B cell (primary cell): ENCODE measurements around the gene ICAM1. TPM values are rescaled to one million over a fixed set of nuclear protein-coding genes. Genes with fewer than 3 reads are reported as not detected.
A peak's percentile ranks its signal among the peaks of the same experiment; 100 is the strongest.

ENCODE experiments used
- ATAC-seq: fragments of 200-7000 bp; cut with Tn5 transposase; one replicate; pipeline ENCODE4 v1.10.0; 2021; ENCODE audit warnings: low read depth, mild to moderate bottlenecking, moderate number of reproducible peaks, moderate library complexity
- CTCF ChIA-PET: fragments of 350-600 bp; sonication (Branson Sonifier 250); formaldehyde crosslinking; loops from one replicate; lab custom pipeline; 2021; ENCODE audit warnings: antibody characterized with exemption, inconsistent platforms; lab: Charles Lee
- POLR2A ChIA-PET: fragments of 350-600 bp; sonication (Branson Sonifier 250); formaldehyde crosslinking; loops from one replicate; lab custom pipeline; 2021; ENCODE audit warnings: antibody characterized with exemption; lab: Charles Lee
- DNase-seq: peaks from one replicate; pipeline ENCODE4 v3.0.0; 2013
- H2AFZ ChIP-seq: 2 replicates; pipeline ENCODE4 v1.6.1; 2012; ENCODE audit warnings: mild to moderate bottlenecking, low read depth, low read length; ENCODE audit not compliant: insufficient read depth, poor library complexity, severe bottlenecking
- H3K27ac ChIP-seq, 2 donors: 1 replicate in 1 of 2; 2 replicates in 1 of 2; pipeline ENCODE4 v1.5.1; 2012 to 2013; ENCODE audit warnings: low read length in 2 of 2, mild to moderate bottlenecking in 2 of 2, moderate library complexity in 1 of 2
- H3K27me3 ChIP-seq, 4 experiments: fragments of 200-600 bp in 1 of 4; sonication (generic) in 1 of 4; replicated peaks in 1 of 4; 1 replicate in 2 of 4; 2 replicates in 2 of 4; pipeline versions ENCODE4 v1.6.1 to v1.7.0; 2013 to 2016; ENCODE audit warnings: low read length in 3 of 4, mild to moderate bottlenecking in 2 of 4, mixed read lengths in 1 of 4, moderate library complexity in 1 of 4; ENCODE audit not compliant: insufficient read depth in 4 of 4, control insufficient read depth in 3 of 4; ENCODE audit errors: control extremely low read depth in 1 of 4
- H3K36me3 ChIP-seq, 2 experiments: replicated peaks in 1 of 2; 1 replicate in 1 of 2; 2 replicates in 1 of 2; pipeline versions ENCODE4 v1.6.1 to v1.7.1; 2013; ENCODE audit warnings: low read length in 1 of 2; ENCODE audit not compliant: insufficient read depth in 2 of 2, control insufficient read depth in 1 of 2; ENCODE audit errors: control extremely low read depth in 1 of 2, extremely low read depth in 1 of 2
- H3K4me1 ChIP-seq, 2 donors: fragments of 200-600 bp in 1 of 2; sonication (generic) in 1 of 2; 1 replicate in 1 of 2; 2 replicates in 1 of 2; pipeline versions ENCODE4 v1.5.1 to v1.6.1; 2013 to 2017; ENCODE audit warnings: low read length in 2 of 2; ENCODE audit not compliant: control insufficient read depth in 2 of 2, insufficient read depth in 2 of 2
- H3K4me2 ChIP-seq: replicated peaks from 2 replicates; pipeline ENCODE3; 2012; ENCODE audit warnings: mild to moderate bottlenecking, low read depth, low read length; ENCODE audit not compliant: poor library complexity, severe bottlenecking
- H3K4me3 ChIP-seq, 5 experiments: fragments of 200-600 bp in 1 of 5; sonication (generic) in 1 of 5; 1 replicate in 3 of 5; 2 replicates in 2 of 5; pipeline versions ENCODE4 v1.5.1 to v1.7.0; 2011 to 2016; ENCODE audit warnings: low read length in 4 of 5, mild to moderate bottlenecking in 4 of 5, low read depth in 2 of 5, control low read depth in 1 of 5, moderate library complexity in 1 of 5; ENCODE audit not compliant: insufficient read depth in 1 of 5; ENCODE audit errors: control extremely low read depth in 1 of 5, extremely low read depth in 1 of 5
- H3K79me2 ChIP-seq: fragments of 200-600 bp; sonication (generic); one replicate; pipeline ENCODE4 v1.6.0; 2016; ENCODE audit warnings: low read length; ENCODE audit not compliant: control insufficient read depth, insufficient read depth
- H3K9ac ChIP-seq: fragments of 200-600 bp; sonication (generic); 2 replicates; pipeline ENCODE4 v1.6.1; 2017; ENCODE audit warnings: mild to moderate bottlenecking, low read length, moderate library complexity
- H3K9me3 ChIP-seq, 3 donors: one replicate each; pipeline versions ENCODE4 v1.6.1 to v1.7.1; 2013; ENCODE audit warnings: low read length in 2 of 3; ENCODE audit not compliant: control insufficient read depth in 2 of 3, insufficient read depth in 1 of 3; ENCODE audit errors: control extremely low read depth in 1 of 3
- H4K20me1 ChIP-seq: 2 replicates; pipeline ENCODE4 v1.6.0; 2012; ENCODE audit warnings: mild to moderate bottlenecking, low read length; ENCODE audit not compliant: insufficient read depth, control insufficient read depth, poor library complexity, severe bottlenecking
- H3K27ac Mint-ChIP-seq: one replicate; pipeline ENCODE4 v1.8.0; 2021; ENCODE audit warnings: mixed read lengths
- H3K27me3 Mint-ChIP-seq: one replicate; pipeline ENCODE4 v1.8.0; 2021; ENCODE audit warnings: mixed read lengths
- H3K4me1 Mint-ChIP-seq: one replicate; pipeline ENCODE4 v1.8.0; 2021; ENCODE audit warnings: mixed read lengths
- H3K4me3 Mint-ChIP-seq: one replicate; pipeline ENCODE4 v1.8.0; 2021; ENCODE audit warnings: mixed read lengths
- H3K9me3 Mint-ChIP-seq: one replicate; pipeline ENCODE4 v1.8.0; 2022; ENCODE audit warnings: mixed read lengths; ENCODE audit not compliant: insufficient read depth
- EZH2 ChIP-seq: IDR thresholded peaks from 2 replicates; pipeline ENCODE4 v1.6.1; 2012; ENCODE audit warnings: borderline replicate concordance, low read depth, mild to moderate bottlenecking, moderate library complexity, low read length; ENCODE audit not compliant: insufficient read depth, poor library complexity, severe bottlenecking
- WGBS: methylation state at CpG from one replicate; pipeline ENCODE4 v1.1.5; 2013; ENCODE audit warnings: missing lambda C conversion rate; ENCODE audit not compliant: insufficient coverage; 5-methylcytosine and 5-hydroxymethylcytosine counted together
- intact Hi-C: fragments of 100-400 bp; cut with micrococcal nuclease; formaldehyde crosslinking; loops from one replicate; pipeline ENCODE4 v1.10.0; 2022
- polyA plus RNA-seq: library from polyadenylated mRNA; depleted of rRNA; stranded (reverse); fragments of >200 nt; gene quantifications from 2 replicates; pipeline ENCODE4 v1.2.3, GENCODE V29; 2012
- total RNA-seq, 2 donors: library from RNA; stranded (reverse); fragments of 120-200 nt in 1 of 2; gene quantifications; 1 replicate in 1 of 2; 2 replicates in 1 of 2; pipeline versions ENCODE4 v1.2.3 to v1.2.4, GENCODE V29; 2013 to 2022
- TF ChIP-seq, protein P1 (sequence below): fragments of 200-600 bp; IDR thresholded peaks from one replicate; pipeline ENCODE4 v1.8.0; 2022; ENCODE audit warnings: antibody characterized with exemption, mild to moderate bottlenecking

The ICAM1 gene
- total and polyA plus RNA-seq, 2 donors (not counting 1 experiment from before 2014, with no cell fraction given), result 7.3 to 11.9 TPM

DNA sequence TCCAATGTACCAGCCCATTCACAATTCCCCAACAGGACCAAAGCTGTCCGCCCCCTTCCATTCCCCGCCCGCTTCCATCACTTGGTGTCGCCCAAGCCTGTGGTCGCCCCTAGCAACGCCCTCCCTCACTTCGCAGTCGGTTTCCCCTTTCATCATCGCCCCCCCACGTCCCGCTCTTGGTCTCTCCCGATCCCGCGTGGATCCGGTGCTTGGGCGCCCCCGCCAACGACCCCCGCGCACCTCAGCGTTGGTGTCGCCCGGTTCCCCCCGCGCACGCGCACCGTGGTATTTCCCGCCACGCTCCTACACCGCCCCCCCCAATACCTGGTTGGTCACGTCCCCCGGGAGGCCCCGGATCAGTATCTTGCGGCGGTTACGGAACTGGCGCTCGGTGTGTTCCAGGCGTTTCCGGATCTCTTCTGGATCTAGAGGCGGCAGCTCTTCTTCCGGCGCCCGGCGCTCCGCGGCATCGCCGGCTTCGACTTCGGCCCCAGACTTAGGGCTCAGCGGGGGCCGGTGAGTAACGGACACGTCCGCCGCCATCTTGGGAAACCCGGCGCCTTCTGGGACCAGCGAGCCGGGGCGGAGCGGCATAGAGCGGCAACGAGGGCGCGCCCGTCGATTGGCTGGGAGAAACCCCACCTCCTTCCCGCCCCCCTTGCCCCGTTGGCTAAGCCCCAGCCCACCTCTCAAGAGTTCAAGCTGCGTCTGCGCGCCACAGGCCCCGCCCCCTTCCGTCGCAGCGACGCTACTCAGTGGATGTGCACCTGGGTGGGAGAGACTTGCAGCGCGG lies 62.2 kb downstream of the ICAM1 start, which contains the start of gene RAVER1:
Gene RAVER1 (minus strand): TSS at position 565 of the 793 bp plus-strand sequence. CDS start 22 bp downstream, at position 543.
- ATAC-seq (peak; percentile 97), DNase-seq (peak; percentile 99)
- ChIA-PET CTCF (interaction anchor here (0.9 to 4.3 kb wide), 5 partner anchors 11 to 63 kb away, joined by 3 to 14 read pairs (median 3); partner anchors contain the start of gene ICAM1), POLR2A (interaction anchor here (0.6 to 2.2 kb wide), 16 partner anchors 9 to 1248 kb away, joined by 3 to 9 read pairs (median 4); partner anchors contain the start of genes ICAM1, TMED1 and TYK2)
- peaks cover 21% of the 10 kb centered on the region for H3K4me1 Mint-ChIP-seq
- H3K27me3 Mint-ChIP-seq, result no peaks in the 10 kb centered on the region
- H3K4me3 ChIP-seq, result peak within 1 kb of the TSS; percentile 63 to 94 (median 83)
- TF ChIP-seq EZH2, result no peak
- TF ChIP-seq, protein P1, sequence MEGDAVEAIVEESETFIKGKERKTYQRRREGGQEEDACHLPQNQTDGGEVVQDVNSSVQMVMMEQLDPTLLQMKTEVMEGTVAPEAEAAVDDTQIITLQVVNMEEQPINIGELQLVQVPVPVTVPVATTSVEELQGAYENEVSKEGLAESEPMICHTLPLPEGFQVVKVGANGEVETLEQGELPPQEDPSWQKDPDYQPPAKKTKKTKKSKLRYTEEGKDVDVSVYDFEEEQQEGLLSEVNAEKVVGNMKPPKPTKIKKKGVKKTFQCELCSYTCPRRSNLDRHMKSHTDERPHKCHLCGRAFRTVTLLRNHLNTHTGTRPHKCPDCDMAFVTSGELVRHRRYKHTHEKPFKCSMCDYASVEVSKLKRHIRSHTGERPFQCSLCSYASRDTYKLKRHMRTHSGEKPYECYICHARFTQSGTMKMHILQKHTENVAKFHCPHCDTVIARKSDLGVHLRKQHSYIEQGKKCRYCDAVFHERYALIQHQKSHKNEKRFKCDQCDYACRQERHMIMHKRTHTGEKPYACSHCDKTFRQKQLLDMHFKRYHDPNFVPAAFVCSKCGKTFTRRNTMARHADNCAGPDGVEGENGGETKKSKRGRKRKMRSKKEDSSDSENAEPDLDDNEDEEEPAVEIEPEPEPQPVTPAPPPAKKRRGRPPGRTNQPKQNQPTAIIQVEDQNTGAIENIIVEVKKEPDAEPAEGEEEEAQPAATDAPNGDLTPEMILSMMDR, result no peak
- H3K36me3 ChIP-seq, result peaks cover 0 to 49% of the 10 kb centered on the region in 2 experiments
- peak within 1 kb of the TSS; percentile 95 for H2AFZ ChIP-seq
- H4K20me1 ChIP-seq, result peaks cover 65% of the 10 kb centered on the region
- H3K4me1 ChIP-seq, result peaks cover 14 to 24% of the 10 kb centered on the region in 2 donors
- WGBS, result under 1% methylated on average over 76 of the region's 82 CpGs
- peak within 1 kb of the TSS; percentile 90 to 91 for H3K27ac ChIP-seq
- peaks cover 0 to 15% (median 0%) of the 10 kb centered on the region in 3 donors for H3K9me3 ChIP-seq
- no peaks in the 10 kb centered on the region for H3K27me3 ChIP-seq
- H3K4me2 ChIP-seq, result peak within 1 kb of the TSS; percentile 86
- peaks cover 92% of the 10 kb centered on the region for H3K79me2 ChIP-seq
- peak within 1 kb of the TSS; percentile 97 for H3K27ac Mint-ChIP-seq
- intact Hi-C loops, result loop anchor here (1.0 to 5.0 kb wide), 4 partner anchors 17 to 319 kb away; partner anchors contain the start of genes FDX2, ILF3 and TYK2
- H3K4me3 Mint-ChIP-seq, result peak within 1 kb of the TSS; percentile 97
- peak within 1 kb of the TSS; percentile 88 for H3K9ac ChIP-seq
- H3K9me3 Mint-ChIP-seq, result no peaks in the 10 kb centered on the region
